ENCODE data around the gene ATP8A2. TPM values are rescaled to one million over a fixed set of nuclear protein-coding genes. Genes with fewer than 3 reads are reported as not detected.

ATP8A2 gene
- total RNA-seq, 1 donor from 2014 or later = 1.7 TPM

- Histone ChIP-seq H3K9me3 (no peaks in the 10 kb centered on the region), H3K27me3 (ENCODE audit: low read depth) (no peaks in the 10 kb centered on the region), H3K27ac (no peak overlapping the region), H3K4me1 (no peaks in the 10 kb centered on the region), H3K4me3 (no peak overlapping the region), H3K36me3 (no peaks in the 10 kb centered on the region)
- no peak for TF ChIP-seq CTCF (IDR thresholded peaks at IDR 0.05)
- ATAC-seq = no peak
- no peak for DNase-seq
- intact Hi-C loops (cut with DNase I) = no loop called here
Measured at GRCh38 chr13:25584087-25584486, 212.3 kb downstream of the ATP8A2 start.

- Histone ChIP-seq H3K36me3 (no peaks in the 10 kb centered on the region), H3K4me3 (no peak overlapping the region), H3K4me1 (no peaks in the 10 kb centered on the region), H3K27me3 (ENCODE audit: low read depth) (no peaks in the 10 kb centered on the region), H3K27ac (no peak overlapping the region), H3K9me3 (no peaks in the 10 kb centered on the region)
- intact Hi-C loops (cut with DNase I) = no loop called here
- DNase-seq = no peak
- TF ChIP-seq CTCF (IDR thresholded peaks at IDR 0.05) = no peak
- no peak for ATAC-seq
Measured at GRCh38 chr13:25585000-25585399, 213.2 kb downstream of the ATP8A2 start.

- H3K36me3 ChIP-seq = no peaks in the 10 kb centered on the region
- no peak for ATAC-seq
- no peak overlapping the region for H3K4me3 ChIP-seq
- intact Hi-C loops (cut with DNase I) = no loop called here
- no peak for DNase-seq
- H3K4me1 ChIP-seq = no peaks in the 10 kb centered on the region
- no peaks in the 10 kb centered on the region for H3K9me3 ChIP-seq
- TF ChIP-seq CTCF (IDR thresholded peaks at IDR 0.05) = no peak
- no peak overlapping the region for H3K27ac ChIP-seq
- H3K27me3 ChIP-seq (ENCODE audit: low read depth) = no peaks in the 10 kb centered on the region
Measured at GRCh38 chr13:25587326-25587980, 215.7 kb downstream of the ATP8A2 start.

GRCh38 chr13:25588336-25589060 is 216.7 kb downstream of the ATP8A2 start:
- Histone ChIP-seq H3K4me3 (no peak overlapping the region), H3K4me1 (no peaks in the 10 kb centered on the region), H3K9me3 (no peaks in the 10 kb centered on the region), H3K36me3 (no peaks in the 10 kb centered on the region), H3K27me3 (ENCODE audit: low read depth) (no peaks in the 10 kb centered on the region), H3K27ac (no peak overlapping the region)
- DNase-seq (no peak), ATAC-seq (no peak)
- TF ChIP-seq CTCF (IDR thresholded peaks at IDR 0.05) = no peak
- intact Hi-C loops (cut with DNase I) = no loop called here

GRCh38 chr13:25598421-25598820 is 226.6 kb downstream of the ATP8A2 start:
- TF ChIP-seq CTCF (IDR thresholded peaks at IDR 0.05) = no peak

More at GRCh38 chr13:25598421-25598820, 226.6 kb downstream of the ATP8A2 start:
- Histone ChIP-seq H3K9me3 (no peaks in the 10 kb centered on the region), H3K36me3 (no peaks in the 10 kb centered on the region), H3K27ac (no peak overlapping the region), H3K4me1 (no peaks in the 10 kb centered on the region), H3K4me3 (no peak overlapping the region), H3K27me3 (ENCODE audit: low read depth) (no peaks in the 10 kb centered on the region)
- intact Hi-C loops (cut with DNase I) = no loop called here
- no peak for ATAC-seq
- no peak for DNase-seq

All from lower lobe of right lung (tissue), 2 donors.